Measurements from ENCODE around the gene SOS1. TPM values are rescaled to one million over a fixed set of nuclear protein-coding genes. Genes with fewer than 3 reads are reported as not detected.

Gene SOS1
- total RNA-seq, 1 donor from 2014 or later = 35.5 TPM

DNA sequence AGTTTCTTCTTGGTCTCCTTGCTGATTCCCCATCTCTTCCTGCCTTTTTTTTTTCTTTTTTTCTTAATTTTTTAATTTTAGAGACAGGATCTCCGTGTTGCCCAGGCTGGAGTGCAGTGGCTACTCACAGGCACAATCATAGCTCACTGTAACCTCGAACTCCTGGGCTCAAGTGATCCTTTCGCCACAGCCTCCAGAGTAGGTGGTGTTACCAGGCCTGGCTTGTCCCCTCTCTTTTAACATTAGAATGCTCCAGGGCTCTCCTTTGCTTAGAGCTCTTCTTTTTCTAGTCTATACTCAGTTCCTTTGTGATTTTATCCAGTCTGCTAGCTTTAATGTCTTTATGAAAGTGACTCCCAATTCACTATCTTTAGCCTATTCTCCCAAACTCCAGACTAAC is 141.9 kb downstream of the SOS1 start:
- Mint-ChIP-seq H3K4me1 (peaks cover 8% of the 10 kb centered on the region), H3K27me3 (ENCODE audit: low read depth) (no peaks in the 10 kb centered on the region), H3K4me3 (no peak overlapping the region), H3K9me3 (no peaks in the 10 kb centered on the region), H3K36me3 (ENCODE audit: low read depth) (no peaks in the 10 kb centered on the region), H3K27ac (ENCODE audit: unreplicated experiment) (no peak overlapping the region)
- no peak for TF ChIP-seq CTCF (conservative IDR thresholded peaks at IDR 0.05)
- DNase-seq (ENCODE audit: low read depth, low spot score) = no peak

DNA sequence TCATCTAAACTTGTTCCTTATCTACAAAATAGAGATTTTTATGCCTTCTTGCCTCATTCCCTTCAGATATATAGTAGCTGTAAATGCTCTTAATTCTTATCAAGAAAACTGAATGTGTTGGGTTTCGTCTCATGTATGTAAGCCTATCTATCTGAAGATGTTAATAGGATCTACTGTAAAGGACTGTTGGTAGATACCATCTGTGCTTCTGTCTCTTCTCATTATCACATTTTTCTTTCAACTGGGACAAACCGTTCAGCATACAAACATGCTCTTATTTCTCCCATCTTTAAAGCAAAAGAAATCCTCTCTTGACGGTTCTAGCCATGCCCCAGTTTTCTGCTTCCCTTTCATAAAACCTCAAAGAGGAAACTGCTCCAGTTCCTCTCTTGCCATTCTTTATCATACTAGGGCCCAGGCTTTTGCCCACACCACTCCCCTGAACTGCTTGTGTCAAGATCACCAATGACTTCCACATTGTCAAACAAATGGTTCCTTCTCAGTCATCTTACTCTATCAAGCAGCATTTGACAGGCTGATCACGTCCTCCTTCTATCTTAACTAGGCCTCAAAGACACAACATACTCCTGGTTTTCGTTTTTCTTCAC is 142.5 kb downstream of the SOS1 start:
- no peak overlapping the region for H3K4me3 Mint-ChIP-seq
- DNase-seq (ENCODE audit: low read depth, low spot score) = no peak
- TF ChIP-seq CTCF (conservative IDR thresholded peaks at IDR 0.05) = no peak
- H3K27me3 Mint-ChIP-seq (ENCODE audit: low read depth) = no peaks in the 10 kb centered on the region
- no peak overlapping the region for H3K27ac Mint-ChIP-seq (ENCODE audit: unreplicated experiment)
- H3K36me3 Mint-ChIP-seq (ENCODE audit: low read depth) = no peaks in the 10 kb centered on the region
- no peaks in the 10 kb centered on the region for H3K9me3 Mint-ChIP-seq
- H3K4me1 Mint-ChIP-seq = peaks cover 8% of the 10 kb centered on the region

- Mint-ChIP-seq H3K27me3 (ENCODE audit: low read depth) (no peaks in the 10 kb centered on the region), H3K9me3 (no peaks in the 10 kb centered on the region), H3K4me1 (peaks cover 4% of the 10 kb centered on the region), H3K36me3 (ENCODE audit: low read depth) (no peaks in the 10 kb centered on the region), H3K4me3 (no peak overlapping the region), H3K27ac (ENCODE audit: unreplicated experiment) (no peak overlapping the region)
- no peak for DNase-seq (ENCODE audit: low read depth, low spot score)
- TF ChIP-seq CTCF (conservative IDR thresholded peaks at IDR 0.05) = no peak
Observed at GRCh38 chr2:38977047-38977446, 143.8 kb downstream of the SOS1 start.

- DNase-seq (ENCODE audit: low read depth, low spot score) = no peak
- Mint-ChIP-seq H3K27me3 (ENCODE audit: low read depth) (no peaks in the 10 kb centered on the region), H3K4me3 (no peak overlapping the region), H3K36me3 (ENCODE audit: low read depth) (peaks cover 3% of the 10 kb centered on the region), H3K27ac (ENCODE audit: unreplicated experiment) (no peak overlapping the region), H3K9me3 (no peaks in the 10 kb centered on the region), H3K4me1 (peaks cover 4% of the 10 kb centered on the region)
- TF ChIP-seq CTCF (conservative IDR thresholded peaks at IDR 0.05) = no peak
Observed at GRCh38 chr2:38975042-38975441, 145.8 kb downstream of the SOS1 start.

DNA sequence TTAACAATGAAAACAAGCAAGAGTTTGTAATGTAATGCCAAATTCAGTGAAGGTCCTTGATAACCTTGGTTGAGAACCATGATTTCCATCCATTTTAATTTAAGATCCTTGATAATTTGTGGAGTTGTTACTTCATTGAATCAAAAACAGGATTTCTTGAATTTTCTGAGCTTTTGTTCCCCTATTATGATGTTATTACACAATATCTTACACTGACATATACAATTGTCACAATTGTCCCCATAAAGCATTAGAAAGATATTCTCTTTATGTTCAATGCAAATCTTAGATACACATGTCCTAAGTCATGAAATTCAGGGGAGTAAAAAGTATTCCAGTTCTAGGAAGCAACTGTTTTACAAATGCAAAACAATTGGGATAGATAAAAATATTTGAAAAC is 147.6 kb downstream of the SOS1 start:
- Mint-ChIP-seq H3K4me1 (peaks cover 7% of the 10 kb centered on the region), H3K36me3 (ENCODE audit: low read depth) (peaks cover 3% of the 10 kb centered on the region), H3K9me3 (no peaks in the 10 kb centered on the region), H3K4me3 (no peak overlapping the region), H3K27ac (ENCODE audit: unreplicated experiment) (no peak overlapping the region), H3K27me3 (ENCODE audit: low read depth) (no peaks in the 10 kb centered on the region)
- DNase-seq (ENCODE audit: low read depth, low spot score) = no peak
- TF ChIP-seq CTCF (conservative IDR thresholded peaks at IDR 0.05) = no peak
